SK-N-SH (cell line): Measurements from ENCODE around the gene STXBP1.

Source experiments
- CTCF ChIP-seq: fragments of 200-600 bp; sonication (generic); IDR thresholded peaks from 2 replicates; pipeline ENCODE4 v1.6.1; 2017; ENCODE audit warnings: antibody characterized with exemption, mild to moderate bottlenecking, moderate library complexity
- EZH2phosphoT487 ChIP-seq: fragments of 200-600 bp; sonication (generic); IDR thresholded peaks from 2 replicates; pipeline ENCODE4 v1.6.1; 2017; ENCODE audit warnings: low read depth, mixed run types, mild to moderate bottlenecking, antibody characterized with exemption, moderate library complexity, borderline replicate concordance
- FOXM1 ChIP-seq: IDR thresholded peaks from 2 replicates; pipeline ENCODE4 v1.4.0; 2012; ENCODE audit warnings: low read depth, mild to moderate bottlenecking
- JUND ChIP-seq: IDR thresholded peaks from 2 replicates; pipeline ENCODE4 v1.4.0; 2012
- MXI1 ChIP-seq: IDR thresholded peaks from 2 replicates; pipeline ENCODE4 v1.6.1; 2012; ENCODE audit warnings: mild to moderate bottlenecking, low read depth, low read length, improper control_type of control experiment
- POLR2AphosphoS5 ChIP-seq: IDR thresholded peaks from 2 replicates; pipeline ENCODE4 v1.6.1; 2012; ENCODE audit warnings: low read depth, low read length
- RAD21 ChIP-seq: IDR thresholded peaks from 2 replicates; pipeline ENCODE4 v1.6.1; 2012; ENCODE audit warnings: mild to moderate bottlenecking, low read length
- RCOR1 ChIP-seq: fragments of 150-350 bp; IDR thresholded peaks from 2 replicates; pipeline ENCODE4 v1.6.1; 2017; ENCODE audit warnings: antibody characterized with exemption, low read length
- SIN3A ChIP-seq: IDR thresholded peaks from 2 replicates; pipeline ENCODE4 v1.6.1; 2012; ENCODE audit warnings: low read depth, mild to moderate bottlenecking, low read length, moderate library complexity, borderline replicate concordance
- TAF1 ChIP-seq: IDR thresholded peaks from 2 replicates; pipeline ENCODE4 v1.6.1; 2012; ENCODE audit warnings: low read depth, mild to moderate bottlenecking, low read length, moderate library complexity, borderline replicate concordance
- TEAD4 ChIP-seq: IDR thresholded peaks from 2 replicates; pipeline ENCODE4 v1.4.0; 2012; ENCODE audit warnings: mild to moderate bottlenecking, borderline replicate concordance; ENCODE audit not compliant: insufficient read depth
- TF ChIP-seq, protein P1 (sequence below): IDR thresholded peaks from 2 replicates; pipeline ENCODE4 v1.6.1; 2012; ENCODE audit warnings: mild to moderate bottlenecking, low read depth, low read length, moderate library complexity
- TF ChIP-seq, protein P2 (sequence below): IDR thresholded peaks from 2 replicates; pipeline ENCODE4 v1.4.0; 2012; ENCODE audit warnings: low read depth
- TF ChIP-seq, protein P3 (sequence below): IDR thresholded peaks from 2 replicates; pipeline ENCODE4 v1.4.0; 2012; ENCODE audit warnings: low read depth, borderline replicate concordance

GRCh38 chr9:127690735-127691134 is 78.7 kb downstream of the STXBP1 start:
- TF ChIP-seq CTCF (no peak), POLR2AphosphoS5 (no peak), TAF1 (no peak), RAD21 (no peak), EZH2phosphoT487 (no peak), RCOR1 (no peak), FOXM1 (no peak), JUND (no peak), TEAD4 (no peak), MXI1 (no peak), SIN3A (no peak)
- TF ChIP-seq, protein P1, sequence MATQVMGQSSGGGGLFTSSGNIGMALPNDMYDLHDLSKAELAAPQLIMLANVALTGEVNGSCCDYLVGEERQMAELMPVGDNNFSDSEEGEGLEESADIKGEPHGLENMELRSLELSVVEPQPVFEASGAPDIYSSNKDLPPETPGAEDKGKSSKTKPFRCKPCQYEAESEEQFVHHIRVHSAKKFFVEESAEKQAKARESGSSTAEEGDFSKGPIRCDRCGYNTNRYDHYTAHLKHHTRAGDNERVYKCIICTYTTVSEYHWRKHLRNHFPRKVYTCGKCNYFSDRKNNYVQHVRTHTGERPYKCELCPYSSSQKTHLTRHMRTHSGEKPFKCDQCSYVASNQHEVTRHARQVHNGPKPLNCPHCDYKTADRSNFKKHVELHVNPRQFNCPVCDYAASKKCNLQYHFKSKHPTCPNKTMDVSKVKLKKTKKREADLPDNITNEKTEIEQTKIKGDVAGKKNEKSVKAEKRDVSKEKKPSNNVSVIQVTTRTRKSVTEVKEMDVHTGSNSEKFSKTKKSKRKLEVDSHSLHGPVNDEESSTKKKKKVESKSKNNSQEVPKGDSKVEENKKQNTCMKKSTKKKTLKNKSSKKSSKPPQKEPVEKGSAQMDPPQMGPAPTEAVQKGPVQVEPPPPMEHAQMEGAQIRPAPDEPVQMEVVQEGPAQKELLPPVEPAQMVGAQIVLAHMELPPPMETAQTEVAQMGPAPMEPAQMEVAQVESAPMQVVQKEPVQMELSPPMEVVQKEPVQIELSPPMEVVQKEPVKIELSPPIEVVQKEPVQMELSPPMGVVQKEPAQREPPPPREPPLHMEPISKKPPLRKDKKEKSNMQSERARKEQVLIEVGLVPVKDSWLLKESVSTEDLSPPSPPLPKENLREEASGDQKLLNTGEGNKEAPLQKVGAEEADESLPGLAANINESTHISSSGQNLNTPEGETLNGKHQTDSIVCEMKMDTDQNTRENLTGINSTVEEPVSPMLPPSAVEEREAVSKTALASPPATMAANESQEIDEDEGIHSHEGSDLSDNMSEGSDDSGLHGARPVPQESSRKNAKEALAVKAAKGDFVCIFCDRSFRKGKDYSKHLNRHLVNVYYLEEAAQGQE = no peak
- TF ChIP-seq, protein P2, sequence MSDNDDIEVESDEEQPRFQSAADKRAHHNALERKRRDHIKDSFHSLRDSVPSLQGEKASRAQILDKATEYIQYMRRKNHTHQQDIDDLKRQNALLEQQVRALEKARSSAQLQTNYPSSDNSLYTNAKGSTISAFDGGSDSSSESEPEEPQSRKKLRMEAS = no peak
- TF ChIP-seq, protein P3, sequence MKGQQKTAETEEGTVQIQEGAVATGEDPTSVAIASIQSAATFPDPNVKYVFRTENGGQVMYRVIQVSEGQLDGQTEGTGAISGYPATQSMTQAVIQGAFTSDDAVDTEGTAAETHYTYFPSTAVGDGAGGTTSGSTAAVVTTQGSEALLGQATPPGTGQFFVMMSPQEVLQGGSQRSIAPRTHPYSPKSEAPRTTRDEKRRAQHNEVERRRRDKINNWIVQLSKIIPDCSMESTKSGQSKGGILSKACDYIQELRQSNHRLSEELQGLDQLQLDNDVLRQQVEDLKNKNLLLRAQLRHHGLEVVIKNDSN = no peak
